Measurements from ENCODE around the gene RPP30.

- TF ChIP-seq, protein P1, sequence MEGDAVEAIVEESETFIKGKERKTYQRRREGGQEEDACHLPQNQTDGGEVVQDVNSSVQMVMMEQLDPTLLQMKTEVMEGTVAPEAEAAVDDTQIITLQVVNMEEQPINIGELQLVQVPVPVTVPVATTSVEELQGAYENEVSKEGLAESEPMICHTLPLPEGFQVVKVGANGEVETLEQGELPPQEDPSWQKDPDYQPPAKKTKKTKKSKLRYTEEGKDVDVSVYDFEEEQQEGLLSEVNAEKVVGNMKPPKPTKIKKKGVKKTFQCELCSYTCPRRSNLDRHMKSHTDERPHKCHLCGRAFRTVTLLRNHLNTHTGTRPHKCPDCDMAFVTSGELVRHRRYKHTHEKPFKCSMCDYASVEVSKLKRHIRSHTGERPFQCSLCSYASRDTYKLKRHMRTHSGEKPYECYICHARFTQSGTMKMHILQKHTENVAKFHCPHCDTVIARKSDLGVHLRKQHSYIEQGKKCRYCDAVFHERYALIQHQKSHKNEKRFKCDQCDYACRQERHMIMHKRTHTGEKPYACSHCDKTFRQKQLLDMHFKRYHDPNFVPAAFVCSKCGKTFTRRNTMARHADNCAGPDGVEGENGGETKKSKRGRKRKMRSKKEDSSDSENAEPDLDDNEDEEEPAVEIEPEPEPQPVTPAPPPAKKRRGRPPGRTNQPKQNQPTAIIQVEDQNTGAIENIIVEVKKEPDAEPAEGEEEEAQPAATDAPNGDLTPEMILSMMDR (conservative IDR thresholded peaks at IDR 0.05; ENCODE audit: low read depth, low read length) = no peak
- no peak for TF ChIP-seq EZH2 (IDR thresholded peaks at IDR 0.05; ENCODE audit: borderline replicate concordance, low read depth, low read length, poor library complexity, severe bottlenecking)
Observed at GRCh38 chr10:90837486-90837885, 34.3 kb upstream of the RPP30 start.

All from A673 (cell line).